Panc1 (cell line): Measurements from ENCODE around the gene RANBP3. TPM values are rescaled to one million over a fixed set of nuclear protein-coding genes. Genes with fewer than 3 reads are reported as not detected.

Experiments used
- ATAC-seq: fragments of 200-7000 bp; cut with Tn5 transposase; 2 replicates; pipeline ENCODE4 v1.9.1; 2020; ENCODE audit warnings: mild to moderate bottlenecking, moderate library complexity
- BruUV-seq: library from RNA; stranded (reverse); fragments of 400-500 nt; replicated peaks from 2 replicates; lab custom pipeline; 2021; lab: Mats Ljungman, UMichigan
- CTCF ChIA-PET: fragments of 300-600 bp; sonication (Branson Sonifier 250); formaldehyde crosslinking; loops from one replicate; lab custom pipeline; 2022; ENCODE audit warnings: antibody characterized with exemption; lab: Charles Lee
- POLR2A ChIA-PET: fragments of 300-600 bp; sonication (Branson Sonifier 250); formaldehyde crosslinking; loops from one replicate; lab custom pipeline; 2022; ENCODE audit warnings: antibody characterized with exemption; lab: Charles Lee
- DNase-seq: peaks from one replicate; pipeline ENCODE4 v3.0.0-alpha.2; 2010; ENCODE audit warnings: low read depth, low spot score
- H3K27ac ChIP-seq: 2 replicates; pipeline ENCODE4 v1.5.1; 2011; ENCODE audit warnings: mild to moderate bottlenecking, low read length, inconsistent platforms
- H3K27me3 ChIP-seq: fragments of 200-500 bp; sonication (Bioruptor generic); 2 replicates; pipeline ENCODE4 v1.6.0; 2014; ENCODE audit warnings: low read length, inconsistent platforms; ENCODE audit not compliant: control insufficient read depth, insufficient read depth
- H3K36me3 ChIP-seq: fragments of 200-500 bp; sonication (Bioruptor generic); 2 replicates; pipeline ENCODE4 v1.5.1; 2014; ENCODE audit warnings: inconsistent platforms, mild to moderate bottlenecking, low read length, moderate library complexity; ENCODE audit not compliant: control insufficient read depth, insufficient read depth
- H3K4me1 ChIP-seq: 2 replicates; pipeline ENCODE4 v1.5.1; 2011; ENCODE audit warnings: inconsistent platforms, mild to moderate bottlenecking, low read length, moderate library complexity; ENCODE audit not compliant: control insufficient read depth, insufficient read depth
- H3K4me3 ChIP-seq, 2 experiments: 2 replicates each; pipeline ENCODE4 v1.5.1; 2011 to 2012; ENCODE audit warnings: low read depth in 2 of 2, low read length in 2 of 2, mild to moderate bottlenecking in 2 of 2, inconsistent platforms in 1 of 2, moderate library complexity in 1 of 2
- H3K9me3 ChIP-seq: fragments of 200-500 bp; sonication (Bioruptor generic); 2 replicates; pipeline ENCODE4 v1.5.1; 2014; ENCODE audit warnings: low read depth, mild to moderate bottlenecking, inconsistent platforms, low read length, moderate library complexity; ENCODE audit not compliant: control insufficient read depth, insufficient read depth
- CTCF ChIP-seq: fragments of 450-650 bp; IDR thresholded peaks from 2 replicates; pipeline ENCODE4 v1.5.1; 2017; ENCODE audit warnings: mild to moderate bottlenecking
- POLR2AphosphoS5 ChIP-seq: IDR thresholded peaks from 2 replicates; pipeline ENCODE4 v1.6.1; 2012; ENCODE audit warnings: mild to moderate bottlenecking, low read depth, low read length, moderate library complexity
- REST ChIP-seq, 2 experiments: IDR thresholded peaks; 2 replicates each; pipeline ENCODE4 v1.6.1; 2011 to 2012; ENCODE audit warnings: low read depth in 2 of 2, control low read depth in 1 of 2, low read length in 1 of 2, mild to moderate bottlenecking in 1 of 2, moderate library complexity in 1 of 2; ENCODE audit not compliant: insufficient read depth in 1 of 2
- SIN3A ChIP-seq: IDR thresholded peaks from 2 replicates; pipeline ENCODE4 v1.6.1; 2012; ENCODE audit warnings: low read depth, mild to moderate bottlenecking, low read length, moderate library complexity, borderline replicate concordance; ENCODE audit not compliant: insufficient read depth
- TCF7L2 ChIP-seq: IDR thresholded peaks from 2 replicates; pipeline ENCODE4 v1.6.1; 2011; ENCODE audit warnings: mild to moderate bottlenecking, low read depth, low read length, inconsistent platforms
- in situ Hi-C: cut with HindIII; loops from 2 replicates; pipeline ENCODE4 v1.10.0; 2016; ENCODE audit warnings: low sequenced_read_pairs, low pct_unique_long_range_greater_than_20kb
- intact Hi-C: fragments of 100-400 bp; cut with micrococcal nuclease; formaldehyde crosslinking; loops from one replicate; pipeline ENCODE4 v1.10.0; 2022; ENCODE audit not compliant: unreplicated experiment
- total RNA-seq: library from RNA; stranded (reverse); gene quantifications from one replicate; pipeline ENCODE4 v1.2.1, GENCODE V29; 2021; ENCODE audit not compliant: unreplicated experiment

Gene RANBP3
- total RNA-seq, 1 experiment from 2014 or later: 54.6 TPM

- H3K4me3 ChIP-seq: no peak overlapping the region
- BruUV-seq: no TSS peak
- POLR2A ChIA-PET: no interaction called here
- H3K27me3 ChIP-seq: no peaks in the 10 kb centered on the region
- no peak overlapping the region for H3K27ac ChIP-seq
- in situ Hi-C loops (no loop called here), intact Hi-C loops (loop anchor here (10.0 kb wide), 1 partner anchor 141 kb away; no protein-coding TSS in a partner anchor)
- peaks cover 3% of the 10 kb centered on the region for H3K4me1 ChIP-seq
- H3K36me3 ChIP-seq: no peaks in the 10 kb centered on the region; the same call in 1 of the 2 replicates
- TF ChIP-seq TCF7L2 (no peak), POLR2AphosphoS5 (no peak), CTCF (no peak), REST (IDR thresholded peaks at IDR 0.05; ENCODE audit: insufficient read depth in 1 of 2, low read depth in 2 of 2, low read length in 1 of 2) (no peak), SIN3A (no peak)
- ATAC-seq: no peak
- H3K9me3 ChIP-seq: no peaks in the 10 kb centered on the region
- no peak for DNase-seq
- CTCF ChIA-PET: interaction anchor here (0.5 to 1.0 kb wide), 2 partner anchors 16 to 195 kb away, joined by 3 read pairs; no protein-coding TSS in a partner anchor
Measured at GRCh38 chr19:5983367-5983955, 5.5 kb upstream of the RANBP3 start.

GRCh38 chr19:5978606-5979552 is 939 bp upstream of the RANBP3 start:
- DNase-seq: no peak
- POLR2A ChIA-PET: no interaction called here
- Histone ChIP-seq H3K27ac (peak overlapping the region; percentile 84), H3K4me1 (peaks cover 7% of the 10 kb centered on the region), H3K36me3 (no peaks in the 10 kb centered on the region; the same call in 1 of the 2 replicates), H3K4me3 (peak overlapping the region; percentile 70 to 82), H3K9me3 (no peaks in the 10 kb centered on the region), H3K27me3 (no peaks in the 10 kb centered on the region)
- intact Hi-C loops: no loop called here
- in situ Hi-C loops: no loop called here
- no peak for ATAC-seq
- TF ChIP-seq POLR2AphosphoS5: no peak
- no peak for TF ChIP-seq REST (IDR thresholded peaks at IDR 0.05; ENCODE audit: insufficient read depth in 1 of 2, low read depth in 2 of 2, low read length in 1 of 2)
- TF ChIP-seq CTCF: no peak
- TF ChIP-seq SIN3A: no peak
- TF ChIP-seq TCF7L2: no peak
- BruUV-seq: TSS peak; percentile 95
- CTCF ChIA-PET: interaction anchor here (1.2 kb wide), 1 partner anchor 11 kb away, joined by 3 read pairs; no protein-coding TSS in a partner anchor
